Measurements from ENCODE around the gene FGFRL1.

The FGFRL1 gene

GRCh38 chr4:1055721-1056590, 44.5 kb downstream of the FGFRL1 start:
- DNase-seq, result peak; percentile 84

- no peak for DNase-seq
These were observed 45.4 kb downstream of the FGFRL1 start for GRCh38 chr4:1056671-1057402.

- no peak for DNase-seq
These were observed 45.9 kb downstream of the FGFRL1 start for GRCh38 chr4:1057403-1057745.

GRCh38 chr4:1058198-1058996, 47.0 kb downstream of the FGFRL1 start:
- no peak for DNase-seq

- DNase-seq, result no peak
These were observed 47.7 kb downstream of the FGFRL1 start for GRCh38 chr4:1058997-1059665.

GRCh38 chr4:1060121-1060520, 48.7 kb downstream of the FGFRL1 start:
- no peak for DNase-seq

GRCh38 chr4:1060621-1061020, 49.2 kb downstream of the FGFRL1 start:
- no peak for DNase-seq

GRCh38 chr4:1061056-1061700, 49.8 kb downstream of the FGFRL1 start:
- no peak for DNase-seq

GRCh38 chr4:1061760-1062159, 50.3 kb downstream of the FGFRL1 start:
- no peak for DNase-seq

GRCh38 chr4:1062419-1062818, 51.0 kb downstream of the FGFRL1 start:
- no peak for DNase-seq

GRCh38 chr4:1065732-1066131, 54.3 kb downstream of the FGFRL1 start:
- DNase-seq, result no peak

GRCh38 chr4:1069394-1069793, 58.0 kb downstream of the FGFRL1 start:
- DNase-seq, result no peak

- peak; percentile 72 for DNase-seq
These were observed 61.5 kb downstream of the FGFRL1 start for GRCh38 chr4:1072830-1073446.

- DNase-seq, result no peak
These were observed 62.7 kb downstream of the FGFRL1 start for GRCh38 chr4:1074077-1074476.

GRCh38 chr4:1075225-1075624, 63.8 kb downstream of the FGFRL1 start:
- no peak for DNase-seq

GRCh38 chr4:1075809-1076699, 64.6 kb downstream of the FGFRL1 start:
- DNase-seq, result no peak

Measured in activated CD4-positive, alpha-beta T cell treated with anti-CD3 and anti-CD28 coated beads for 48 hours (primary cell).